ENCODE results near the gene MCAT. TPM values are rescaled to one million over a fixed set of nuclear protein-coding genes. Genes with fewer than 3 reads are reported as not detected.
A peak's percentile ranks its signal among the peaks of the same experiment; 100 is the strongest.
"Not testable (repeated sequence)": the region's sequence is repeated elsewhere in the genome, so short reads cannot be mapped to it uniquely, and the experiment has no call there.

Gene MCAT
- total RNA-seq, 1 experiment from 2014 or later: 19.0 TPM

DNA sequence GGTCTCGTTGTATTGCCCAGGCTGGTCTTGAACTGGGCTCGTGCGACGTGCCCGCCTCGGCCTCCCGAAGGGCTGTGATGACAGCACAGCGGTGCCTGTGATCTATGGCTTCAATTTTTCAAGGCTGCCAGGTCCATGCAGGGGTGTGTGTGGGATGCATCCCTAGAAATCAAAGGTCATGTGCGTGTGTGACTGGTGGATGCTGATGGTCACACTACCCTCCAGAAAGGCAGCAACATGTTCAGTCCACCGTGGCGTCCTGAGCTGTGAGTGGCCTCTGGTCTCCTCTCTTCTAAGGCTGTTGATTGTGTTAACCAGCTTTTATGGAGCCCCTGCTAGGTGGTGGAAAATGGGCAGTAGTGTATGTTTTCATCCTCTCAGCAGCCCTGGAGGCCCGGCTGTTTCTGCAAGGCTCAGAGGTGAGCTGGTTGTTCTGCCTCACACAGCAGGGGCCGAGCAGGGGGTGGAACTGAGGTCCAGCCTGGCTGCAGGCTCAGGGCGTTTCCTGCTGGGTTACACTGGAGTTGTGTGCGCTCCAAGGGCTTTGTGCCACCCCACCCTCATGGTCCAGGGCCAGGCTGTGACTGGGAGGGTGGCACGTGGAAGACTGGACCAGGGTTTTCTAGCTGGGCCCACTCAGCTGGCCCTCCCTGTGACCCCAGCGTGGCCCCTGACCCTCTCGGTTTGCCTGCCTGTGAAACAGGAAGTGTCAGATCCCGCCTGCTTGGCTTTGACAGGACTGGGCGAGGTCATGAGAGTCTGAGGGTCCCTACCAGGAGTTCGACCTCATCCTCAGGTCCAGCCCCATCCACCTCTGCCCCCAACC is 25.0 kb downstream of the MCAT start:
- no peak for DNase-seq
- Histone ChIP-seq H3K4me3 (no peak overlapping the region), H3K9me3 (no peaks in the 10 kb centered on the region), H3K36me3 (no peaks in the 10 kb centered on the region), H3K27me3 (no peaks in the 10 kb centered on the region)

DNA sequence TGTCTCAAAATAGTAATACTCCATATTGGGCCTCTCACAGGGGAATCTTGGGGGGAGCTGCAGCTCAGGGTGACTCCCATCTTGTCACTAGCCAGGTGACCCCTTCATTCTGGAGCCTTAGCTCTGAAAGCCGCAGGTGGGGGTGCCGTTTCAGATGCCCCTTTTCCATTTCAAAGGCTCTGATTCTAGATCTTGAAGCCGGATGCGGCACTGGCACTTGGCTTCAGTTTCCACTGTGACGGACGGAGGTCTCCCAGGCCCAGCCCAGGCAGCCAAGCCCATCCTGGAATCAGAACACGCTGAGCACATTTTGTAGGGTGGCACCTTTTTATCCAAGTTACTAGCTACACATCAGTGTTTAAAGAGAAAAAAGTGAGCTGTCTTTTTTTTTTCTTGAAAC is 26.3 kb downstream of the MCAT start:
- H3K9me3 ChIP-seq: no peaks in the 10 kb centered on the region
- no peak overlapping the region for H3K4me3 ChIP-seq
- no peak for DNase-seq

DNA sequence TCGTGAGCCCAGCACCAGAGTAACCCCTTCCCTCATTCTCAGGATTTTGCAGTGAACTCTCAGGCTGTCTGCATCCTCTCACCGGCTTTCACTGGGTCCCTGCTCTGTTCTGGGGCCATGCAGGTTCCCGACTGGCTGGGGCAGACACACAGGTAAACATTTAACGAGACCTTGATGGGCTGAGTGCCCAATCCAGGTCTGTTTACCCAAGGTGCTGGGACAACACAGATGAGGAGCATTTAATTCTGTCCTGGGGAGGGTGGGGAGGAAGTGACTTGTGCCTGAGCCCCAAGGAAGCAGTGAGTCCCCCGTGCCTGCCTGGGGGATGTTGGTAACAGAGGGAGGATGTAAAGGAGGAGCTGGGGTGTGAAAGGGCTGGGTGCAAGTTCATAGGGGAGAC is 28.2 kb downstream of the MCAT start:
- no peak for DNase-seq
- Histone ChIP-seq H3K36me3 (no peaks in the 10 kb centered on the region), H3K27me3 (peaks cover 16% of the 10 kb centered on the region), H3K4me3 (no peak overlapping the region), H3K9me3 (no peaks in the 10 kb centered on the region)

More for the DNA sequence above, 26.3 kb downstream of the MCAT start:
- Histone ChIP-seq H3K27me3 (no peaks in the 10 kb centered on the region), H3K36me3 (no peaks in the 10 kb centered on the region)

GRCh38 chr22:43113526-43114251 is 29.5 kb downstream of the MCAT start:
- Histone ChIP-seq H3K4me3 (no peak overlapping the region), H3K36me3 (no peaks in the 10 kb centered on the region), H3K27me3 (peaks cover 17% of the 10 kb centered on the region), H3K9me3 (no peaks in the 10 kb centered on the region)
- no peak for DNase-seq

DNA sequence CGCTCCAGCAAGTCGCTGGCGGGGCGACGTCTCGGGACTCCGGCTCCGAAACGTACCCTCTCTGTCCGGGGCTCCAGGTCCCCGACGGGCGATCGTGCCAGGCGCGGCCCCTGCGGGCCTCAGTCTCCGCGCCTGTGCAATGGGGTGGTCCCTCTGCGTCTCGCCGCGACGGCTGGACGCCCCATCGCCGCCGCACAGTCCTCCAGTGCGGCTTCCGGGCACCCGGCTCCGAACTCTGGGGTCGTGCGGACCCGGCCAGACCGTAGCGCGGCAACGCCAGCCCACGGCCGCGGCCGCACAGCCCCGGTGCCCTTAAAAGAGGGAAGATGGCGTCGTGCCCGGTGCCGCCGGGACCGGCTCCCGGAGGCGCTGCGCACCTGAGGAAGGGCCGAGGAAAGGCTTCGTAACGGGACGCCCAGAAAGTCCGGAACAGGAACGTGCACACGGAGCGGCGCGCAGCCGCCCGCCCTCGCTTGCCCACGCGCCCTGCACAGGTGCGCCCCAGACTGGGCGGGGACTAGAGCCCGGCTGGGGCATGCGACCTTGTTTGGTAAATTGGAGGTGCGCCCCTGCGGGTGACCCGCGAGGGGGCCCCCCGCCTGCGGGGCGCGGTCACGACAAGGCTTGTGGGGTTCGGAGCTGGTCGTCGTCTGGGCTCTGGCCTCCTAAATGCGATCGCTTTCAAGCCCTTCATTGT is 32.1 kb downstream of the MCAT start:
- DNase-seq: no peak
- Histone ChIP-seq H3K9me3 (no peaks in the 10 kb centered on the region), H3K27me3 (peaks cover 17% of the 10 kb centered on the region), H3K4me3 (peak overlapping the region; percentile 35), H3K36me3 (no peaks in the 10 kb centered on the region)

- peak; percentile 30 for DNase-seq
- H3K27me3 ChIP-seq: peaks cover 17% of the 10 kb centered on the region
- H3K4me3 ChIP-seq: peak within 1 kb of the TSS; percentile 35
- H3K36me3 ChIP-seq: no peaks in the 10 kb centered on the region
- no peaks in the 10 kb centered on the region for H3K9me3 ChIP-seq
Measured at GRCh38 chr22:43110444-43110926, 32.7 kb downstream of the MCAT start, which contains the start of gene BIK. BIK (plus strand) TSS chr22:43110750; CDS start chr22:43124023, 13,273 bp downstream.

- no peaks in the 10 kb centered on the region for H3K9me3 ChIP-seq
- no peak for DNase-seq
- H3K36me3 ChIP-seq: no peaks in the 10 kb centered on the region
- H3K27me3 ChIP-seq: peaks cover 17% of the 10 kb centered on the region
- peak overlapping the region; percentile 35 for H3K4me3 ChIP-seq
Measured at GRCh38 chr22:43109921-43110443, 33.2 kb downstream of the MCAT start.

DNA sequence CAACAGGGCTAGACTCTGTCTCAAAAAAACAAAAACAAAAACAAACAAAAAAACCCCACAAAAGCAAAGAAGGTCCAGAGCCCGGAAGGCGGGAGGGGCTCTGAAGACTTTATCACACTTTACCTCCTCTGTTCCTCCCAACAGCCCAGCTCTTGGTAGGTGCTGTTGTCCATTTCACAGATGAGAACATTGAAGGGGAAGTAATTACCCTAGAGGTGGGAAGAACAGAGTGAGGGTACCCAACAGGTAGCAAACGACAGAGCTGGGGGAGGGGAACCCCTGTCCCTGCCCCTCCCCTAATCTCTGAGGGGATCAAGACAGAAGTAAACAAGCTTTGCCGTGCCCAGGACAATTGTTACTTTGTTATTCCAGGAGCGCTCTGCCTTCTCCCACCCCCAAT is 33.7 kb downstream of the MCAT start:
- Histone ChIP-seq H3K9me3 (no peaks in the 10 kb centered on the region), H3K36me3 (no peaks in the 10 kb centered on the region), H3K4me3 (no peak overlapping the region), H3K27me3 (peaks cover 17% of the 10 kb centered on the region)
- DNase-seq: no peak

GRCh38 chr22:43106302-43106701 is 36.9 kb downstream of the MCAT start:
- H3K4me3 ChIP-seq: no peak overlapping the region
- DNase-seq: no peak
- no peaks in the 10 kb centered on the region for H3K36me3 ChIP-seq
- peaks cover 12% of the 10 kb centered on the region for H3K27me3 ChIP-seq
- H3K9me3 ChIP-seq: no peaks in the 10 kb centered on the region

- H3K36me3 ChIP-seq, H3K27me3 ChIP-seq, H3K9me3 ChIP-seq, DNase-seq, H3K4me3 ChIP-seq: not testable (repeated sequence)
Measured at GRCh38 chr22:43104950-43105349, 38.2 kb downstream of the MCAT start.

DNA sequence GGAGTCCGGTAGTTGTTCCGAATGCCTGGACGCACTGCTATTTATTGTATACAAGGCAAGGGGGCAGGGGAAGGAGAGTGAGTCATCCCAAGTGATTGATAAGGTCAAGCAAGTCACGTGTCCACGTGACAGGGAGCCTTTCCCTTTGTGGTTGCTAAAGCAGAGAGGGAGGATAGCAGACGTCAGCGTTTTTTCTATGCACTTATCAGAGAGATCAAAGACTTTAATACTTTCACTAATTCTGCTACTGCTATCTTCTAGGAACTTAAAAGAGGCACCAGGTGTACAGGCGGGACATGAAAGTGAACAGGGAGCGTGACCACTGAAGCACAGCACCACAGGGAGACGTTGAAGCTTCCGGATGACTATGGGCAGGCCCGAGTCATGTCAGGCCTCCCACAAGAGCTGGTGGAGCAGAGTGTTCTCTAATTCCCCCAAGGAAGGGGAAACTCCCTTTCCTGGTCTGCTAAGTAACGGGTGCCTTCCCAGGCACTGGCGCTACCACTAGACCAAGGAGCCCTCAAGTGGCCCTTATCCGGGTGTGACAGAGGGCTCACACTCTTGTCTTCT is 39.1 kb downstream of the MCAT start:
- H3K27me3 ChIP-seq, H3K36me3 ChIP-seq, DNase-seq, H3K4me3 ChIP-seq, H3K9me3 ChIP-seq: not testable (repeated sequence)

DNA sequence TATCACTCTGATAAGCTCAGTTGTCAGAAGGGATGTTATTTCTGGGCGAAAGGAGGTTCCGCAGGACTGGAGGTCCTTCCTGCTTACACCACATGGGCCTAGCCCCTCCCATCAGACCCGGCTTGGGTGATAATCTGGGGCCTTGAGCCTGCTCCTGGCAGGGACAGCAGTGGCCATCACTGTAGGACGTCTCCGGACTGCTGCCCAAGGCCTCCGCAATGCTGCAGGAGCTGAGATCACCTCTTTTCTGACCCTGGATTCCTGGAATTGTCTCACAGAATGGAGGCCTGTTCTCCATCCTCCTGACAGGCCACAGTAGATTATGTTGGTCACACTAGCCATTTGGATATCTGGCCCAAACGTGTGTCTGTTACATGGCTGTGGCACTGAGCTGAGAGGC is 41.9 kb downstream of the MCAT start:
- no peaks in the 10 kb centered on the region for H3K27me3 ChIP-seq
- no peak for DNase-seq
- no peaks in the 10 kb centered on the region for H3K9me3 ChIP-seq
- no peaks in the 10 kb centered on the region for H3K36me3 ChIP-seq
- H3K4me3 ChIP-seq: no peak overlapping the region

- Histone ChIP-seq H3K4me3 (no peak overlapping the region), H3K36me3 (no peaks in the 10 kb centered on the region), H3K9me3 (no peaks in the 10 kb centered on the region), H3K27me3 (no peaks in the 10 kb centered on the region)
- DNase-seq: no peak
Measured at GRCh38 chr22:43100225-43100624, 43.0 kb downstream of the MCAT start.

DNA sequence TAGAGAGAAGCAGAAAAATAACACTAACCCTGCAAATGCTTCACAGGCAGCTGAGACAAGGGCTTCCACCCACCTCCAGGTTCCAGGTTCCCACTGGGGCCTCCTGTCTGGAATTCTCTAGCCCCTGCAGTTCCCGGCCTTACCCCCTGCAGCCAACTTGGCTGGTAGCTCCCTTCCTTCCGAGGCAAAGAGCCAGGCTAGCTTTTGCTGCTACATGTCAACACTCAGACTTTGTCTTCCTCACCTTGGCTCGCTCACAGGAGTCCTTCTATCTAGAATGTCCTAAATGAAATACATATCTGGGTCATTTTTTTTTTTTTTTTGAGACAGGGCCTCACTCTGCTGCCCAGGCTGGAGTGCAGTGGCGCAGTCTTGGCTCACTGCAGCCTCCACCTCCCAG is 44.1 kb downstream of the MCAT start:
- H3K9me3 ChIP-seq: no peaks in the 10 kb centered on the region
- DNase-seq: no peak
- H3K4me3 ChIP-seq: no peak overlapping the region
- no peaks in the 10 kb centered on the region for H3K27me3 ChIP-seq
- H3K36me3 ChIP-seq: no peaks in the 10 kb centered on the region

GRCh38 chr22:43098356-43098755 is 44.8 kb downstream of the MCAT start:
- Histone ChIP-seq H3K9me3 (no peaks in the 10 kb centered on the region), H3K4me3 (no peak overlapping the region), H3K36me3 (no peaks in the 10 kb centered on the region), H3K27me3 (no peaks in the 10 kb centered on the region)
- DNase-seq: no peak

- DNase-seq: no peak
- Histone ChIP-seq H3K27me3 (no peaks in the 10 kb centered on the region), H3K9me3 (no peaks in the 10 kb centered on the region), H3K4me3 (no peak overlapping the region), H3K36me3 (no peaks in the 10 kb centered on the region)
Measured at GRCh38 chr22:43096420-43096819, 46.8 kb downstream of the MCAT start.

DNA sequence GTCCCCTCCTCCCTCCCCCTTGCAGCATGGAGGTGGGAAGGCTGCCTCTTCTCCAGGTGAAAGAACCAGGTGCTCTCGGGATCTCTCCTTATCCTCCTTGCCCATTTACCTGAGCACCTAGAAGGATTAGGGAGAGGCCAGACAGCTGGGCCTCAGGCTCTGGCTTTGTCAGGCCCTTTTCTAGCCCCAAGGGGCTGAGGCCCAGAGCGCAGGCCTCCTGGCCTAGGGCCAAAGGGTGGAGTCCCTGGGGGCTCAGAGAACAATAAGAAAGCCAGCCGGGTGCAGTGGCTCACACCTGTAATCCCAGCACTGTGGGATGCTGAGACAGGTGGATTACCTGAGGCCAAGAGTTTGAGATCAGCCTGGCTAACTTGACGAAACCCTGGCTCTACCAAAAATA is 48.6 kb downstream of the MCAT start:
- no peaks in the 10 kb centered on the region for H3K36me3 ChIP-seq
- H3K4me3 ChIP-seq: no peak overlapping the region
- no peaks in the 10 kb centered on the region for H3K27me3 ChIP-seq
- DNase-seq: no peak
- no peaks in the 10 kb centered on the region for H3K9me3 ChIP-seq

All from MG63 (cell line).